Neural progenitor cell (in vitro differentiated cells): ENCODE measurements around the gene CCDC102A. TPM values are rescaled to one million over a fixed set of nuclear protein-coding genes. Genes with fewer than 3 reads are reported as not detected.
A peak's percentile ranks its signal among the peaks of the same experiment; 100 is the strongest.

Source experiments
- DNase-seq: peaks from one replicate; pipeline ENCODE4 v3.0.0-alpha.2; 2016; ENCODE audit warnings: low spot score
- H2AFZ ChIP-seq: fragments of 200-600 bp; sonication (generic); replicated peaks from 2 replicates; pipeline ENCODE4 v1.6.1; 2016; ENCODE audit warnings: antibody characterized with exemption
- H3F3A ChIP-seq: fragments of 200-600 bp; sonication (generic); 2 replicates; pipeline ENCODE4 v1.6.1; 2016; ENCODE audit warnings: antibody characterized with exemption, low read depth
- H3K27ac ChIP-seq: fragments of 200-600 bp; sonication (generic); 2 replicates; pipeline ENCODE4 v1.5.1; 2016; ENCODE audit warnings: mild to moderate bottlenecking
- H3K27me3 ChIP-seq: fragments of 200-600 bp; sonication (generic); 2 replicates; pipeline ENCODE4 v1.6.1; 2016; ENCODE audit warnings: mild to moderate bottlenecking, moderate library complexity
- H3K36me3 ChIP-seq: fragments of 200-600 bp; sonication (generic); 2 replicates; pipeline ENCODE4 v1.5.1; 2016
- H3K4me1 ChIP-seq: fragments of 200-600 bp; sonication (generic); 2 replicates; pipeline ENCODE4 v1.6.1; 2016; ENCODE audit warnings: mixed run types
- H3K4me2 ChIP-seq: fragments of 200-600 bp; sonication (generic); 2 replicates; pipeline ENCODE4 v1.6.1; 2016
- H3K4me3 ChIP-seq: fragments of 200-600 bp; sonication (generic); 2 replicates; pipeline ENCODE4 v1.5.1; 2016
- H3K79me2 ChIP-seq: fragments of 200-600 bp; sonication (generic); 2 replicates; pipeline ENCODE4 v1.6.1; 2016; ENCODE audit warnings: low read depth
- H3K9ac ChIP-seq: fragments of 200-600 bp; sonication (generic); 2 replicates; pipeline ENCODE4 v1.6.1; 2016
- H3K9me3 ChIP-seq: fragments of 200-600 bp; sonication (generic); 2 replicates; pipeline ENCODE4 v1.5.1; 2016; ENCODE audit warnings: low read depth
- H4K20me1 ChIP-seq: fragments of 200-600 bp; sonication (generic); 2 replicates; pipeline ENCODE4 v1.6.1; 2016; ENCODE audit warnings: low read depth
- H3K27ac Mint-ChIP-seq: 3 replicates; pipeline ENCODE4 v1.8.0; 2021; ENCODE audit warnings: mixed read lengths
- H3K27me3 Mint-ChIP-seq: 2 replicates; pipeline ENCODE4 v1.8.0; 2022; ENCODE audit warnings: low read depth, mild to moderate bottlenecking, inconsistent platforms, moderate library complexity, mixed read lengths; ENCODE audit not compliant: insufficient read depth
- H3K36me3 Mint-ChIP-seq: 3 replicates; pipeline ENCODE4 v1.8.0; 2021; ENCODE audit warnings: mixed read lengths
- H3K4me1 Mint-ChIP-seq: 3 replicates; pipeline ENCODE4 v1.8.0; 2021; ENCODE audit warnings: mixed read lengths
- H3K4me3 Mint-ChIP-seq: 3 replicates; pipeline ENCODE4 v1.8.0; 2021; ENCODE audit warnings: mild to moderate bottlenecking, moderate library complexity, mixed read lengths
- H3K9me3 Mint-ChIP-seq: 3 replicates; pipeline ENCODE4 v1.8.0; 2020; ENCODE audit warnings: mixed read lengths
- EZH2 ChIP-seq: fragments of 200-600 bp; sonication (generic); IDR thresholded peaks from 2 replicates; pipeline ENCODE4 v1.6.1; 2017; ENCODE audit warnings: antibody characterized with exemption, mild to moderate bottlenecking, moderate library complexity
- EZH2phosphoT487 ChIP-seq: fragments of 200-600 bp; sonication (generic); IDR thresholded peaks from 2 replicates; pipeline ENCODE4 v1.6.1; 2017; ENCODE audit warnings: antibody characterized with exemption
- total RNA-seq: library from RNA; depleted of rRNA; stranded (reverse); fragments of >200 nt; gene quantifications from 2 replicates; pipeline ENCODE4 v1.2.3, GENCODE V29; 2015; ENCODE audit warnings: low replicate concordance
- TF ChIP-seq, protein P1 (sequence below): fragments of 200-600 bp; sonication (generic); IDR thresholded peaks from 2 replicates; pipeline ENCODE4 v1.5.1; 2017; ENCODE audit warnings: antibody characterized with exemption, mild to moderate bottlenecking

Gene CCDC102A
- total RNA-seq, 1 donor from 2014 or later, result 3.9 TPM

DNA sequence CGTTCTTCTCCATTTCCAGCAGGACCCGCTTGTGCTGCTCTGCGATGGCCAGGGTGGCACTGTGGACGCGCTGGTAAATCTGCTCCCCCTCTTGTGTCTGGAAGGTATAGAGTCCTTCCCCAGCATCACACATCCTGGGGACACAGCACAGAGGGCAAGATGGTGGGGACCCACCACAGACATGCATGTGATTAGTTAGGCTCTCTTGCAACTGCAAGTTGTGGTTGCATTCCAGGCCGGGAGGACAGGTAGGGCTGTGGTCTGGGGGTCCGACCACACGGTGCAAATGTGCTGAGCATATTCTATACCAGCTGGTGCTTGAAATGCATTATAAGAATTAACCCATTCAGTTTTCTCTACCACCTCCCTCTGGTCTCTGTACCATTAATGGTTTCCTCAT, 62.5 kb downstream of the CCDC102A start:
- H3K9me3 Mint-ChIP-seq, result no peaks in the 10 kb centered on the region

DNA sequence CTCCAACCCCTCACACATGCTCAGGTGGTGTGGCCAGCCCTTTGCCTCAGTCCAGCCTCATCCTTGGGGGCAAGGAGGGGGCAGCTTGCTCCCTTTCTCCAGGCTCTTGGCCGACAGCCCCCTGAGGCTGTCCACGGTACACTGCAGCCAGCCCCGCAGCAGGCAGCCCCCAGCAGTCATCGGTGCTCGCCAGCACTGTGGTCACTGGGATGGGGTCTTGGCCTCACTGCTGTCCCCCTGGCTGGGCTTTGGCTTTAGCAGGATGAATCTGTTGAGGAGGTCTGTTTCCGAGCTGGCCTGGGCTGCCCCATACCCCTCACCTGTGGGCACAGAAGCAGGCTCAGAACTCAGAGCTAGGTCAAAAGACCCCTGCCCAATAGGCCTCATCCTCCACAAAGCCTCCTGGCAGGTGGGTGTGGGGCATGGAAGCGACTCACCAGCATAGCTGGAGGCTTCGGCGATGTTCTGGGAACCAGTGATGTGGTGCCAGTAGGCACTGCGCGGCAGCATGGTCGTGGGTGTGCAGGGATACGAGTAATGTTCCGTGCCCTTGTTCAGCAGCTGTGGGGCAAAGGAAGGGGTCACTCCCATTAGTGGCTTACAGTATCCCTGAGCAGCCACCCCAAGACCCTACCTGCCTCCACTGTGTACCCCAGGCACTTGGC, 63.1 kb downstream of the CCDC102A start:
- H3K4me3 Mint-ChIP-seq, result no peak overlapping the region
- peaks cover 18% of the 10 kb centered on the region for H3K36me3 Mint-ChIP-seq
- no peaks in the 10 kb centered on the region for H3K9me3 Mint-ChIP-seq
- no peak overlapping the region for H2AFZ ChIP-seq
- H3K27ac Mint-ChIP-seq, result no peak overlapping the region
- peaks cover 27% of the 10 kb centered on the region for H4K20me1 ChIP-seq
- peaks cover 4% of the 10 kb centered on the region for H3K27me3 Mint-ChIP-seq
- TF ChIP-seq EZH2 (no peak), EZH2phosphoT487 (no peak)
- TF ChIP-seq, protein P1, sequence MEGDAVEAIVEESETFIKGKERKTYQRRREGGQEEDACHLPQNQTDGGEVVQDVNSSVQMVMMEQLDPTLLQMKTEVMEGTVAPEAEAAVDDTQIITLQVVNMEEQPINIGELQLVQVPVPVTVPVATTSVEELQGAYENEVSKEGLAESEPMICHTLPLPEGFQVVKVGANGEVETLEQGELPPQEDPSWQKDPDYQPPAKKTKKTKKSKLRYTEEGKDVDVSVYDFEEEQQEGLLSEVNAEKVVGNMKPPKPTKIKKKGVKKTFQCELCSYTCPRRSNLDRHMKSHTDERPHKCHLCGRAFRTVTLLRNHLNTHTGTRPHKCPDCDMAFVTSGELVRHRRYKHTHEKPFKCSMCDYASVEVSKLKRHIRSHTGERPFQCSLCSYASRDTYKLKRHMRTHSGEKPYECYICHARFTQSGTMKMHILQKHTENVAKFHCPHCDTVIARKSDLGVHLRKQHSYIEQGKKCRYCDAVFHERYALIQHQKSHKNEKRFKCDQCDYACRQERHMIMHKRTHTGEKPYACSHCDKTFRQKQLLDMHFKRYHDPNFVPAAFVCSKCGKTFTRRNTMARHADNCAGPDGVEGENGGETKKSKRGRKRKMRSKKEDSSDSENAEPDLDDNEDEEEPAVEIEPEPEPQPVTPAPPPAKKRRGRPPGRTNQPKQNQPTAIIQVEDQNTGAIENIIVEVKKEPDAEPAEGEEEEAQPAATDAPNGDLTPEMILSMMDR, result no peak
- H3K36me3 ChIP-seq, result no peaks in the 10 kb centered on the region
- H3K4me2 ChIP-seq, result no peak overlapping the region
- H3K4me1 ChIP-seq, result peaks cover 28% of the 10 kb centered on the region
- no peak for DNase-seq
- H3K9ac ChIP-seq, result no peak overlapping the region
- H3K27ac ChIP-seq, result no peak overlapping the region
- no peaks in the 10 kb centered on the region for H3K79me2 ChIP-seq
- H3K4me3 ChIP-seq, result no peak overlapping the region
- no peaks in the 10 kb centered on the region for H3K27me3 ChIP-seq
- H3F3A ChIP-seq, result peaks cover 26% of the 10 kb centered on the region
- no peaks in the 10 kb centered on the region for H3K9me3 ChIP-seq
- H3K4me1 Mint-ChIP-seq, result peaks cover 21% of the 10 kb centered on the region

More for the DNA sequence above, 62.5 kb downstream of the CCDC102A start:
- DNase-seq, result no peak
- peaks cover 34% of the 10 kb centered on the region for H3K4me1 ChIP-seq
- no peak overlapping the region for H3K9ac ChIP-seq
- H3K36me3 Mint-ChIP-seq, result peaks cover 12% of the 10 kb centered on the region
- no peaks in the 10 kb centered on the region for H3K79me2 ChIP-seq
- no peaks in the 10 kb centered on the region for H3K36me3 ChIP-seq
- peaks cover 22% of the 10 kb centered on the region for H4K20me1 ChIP-seq
- no peaks in the 10 kb centered on the region for H3K9me3 ChIP-seq
- H3K27me3 ChIP-seq, result peaks cover 2% of the 10 kb centered on the region
- H3K4me1 Mint-ChIP-seq, result peaks cover 27% of the 10 kb centered on the region
- no peak overlapping the region for H3K27ac ChIP-seq
- H3K4me2 ChIP-seq, result no peak overlapping the region
- peaks cover 26% of the 10 kb centered on the region for H3F3A ChIP-seq
- peaks cover 7% of the 10 kb centered on the region for H3K27me3 Mint-ChIP-seq
- TF ChIP-seq, protein P1, result no peak
- TF ChIP-seq EZH2 (no peak), EZH2phosphoT487 (no peak)
- H3K4me3 Mint-ChIP-seq, result no peak overlapping the region
- H3K27ac Mint-ChIP-seq, result no peak overlapping the region
- no peak overlapping the region for H3K4me3 ChIP-seq
- H2AFZ ChIP-seq, result no peak overlapping the region

DNA sequence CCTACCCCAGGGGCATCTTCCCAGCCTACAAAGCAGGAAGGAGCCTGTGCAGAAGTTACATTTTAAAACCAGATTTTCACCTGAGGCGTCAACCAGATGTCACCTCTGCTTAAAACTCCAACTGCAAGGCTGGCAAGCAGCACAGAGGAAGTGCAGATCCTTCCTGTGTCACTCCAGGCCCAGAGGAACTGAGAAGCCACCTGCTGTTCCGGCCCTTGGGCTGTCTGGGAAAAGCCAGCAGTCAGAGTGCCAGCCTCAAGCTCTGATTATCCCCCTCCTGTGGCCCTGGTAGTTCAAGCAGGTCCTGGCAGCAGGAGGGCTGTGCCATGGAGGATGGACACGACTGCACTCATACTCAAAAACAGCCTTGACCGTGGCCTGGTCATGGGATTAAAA, 63.7 kb downstream of the CCDC102A start:
- H3F3A ChIP-seq, result peaks cover 22% of the 10 kb centered on the region
- TF ChIP-seq EZH2 (no peak), EZH2phosphoT487 (no peak)
- TF ChIP-seq, protein P1, result no peak
- H2AFZ ChIP-seq, result no peak overlapping the region
- no peak overlapping the region for H3K4me3 Mint-ChIP-seq
- peaks cover 14% of the 10 kb centered on the region for H3K4me1 Mint-ChIP-seq
- H3K4me2 ChIP-seq, result no peak overlapping the region
- no peak for DNase-seq
- H3K4me1 ChIP-seq, result peaks cover 22% of the 10 kb centered on the region
- H3K9ac ChIP-seq, result no peak overlapping the region
- peaks cover 31% of the 10 kb centered on the region for H4K20me1 ChIP-seq
- no peaks in the 10 kb centered on the region for H3K36me3 ChIP-seq
- peaks cover 4% of the 10 kb centered on the region for H3K27me3 Mint-ChIP-seq
- H3K27ac Mint-ChIP-seq, result no peak overlapping the region
- H3K4me3 ChIP-seq, result no peak overlapping the region
- H3K36me3 Mint-ChIP-seq, result peaks cover 20% of the 10 kb centered on the region
- no peaks in the 10 kb centered on the region for H3K79me2 ChIP-seq
- peak overlapping the region; percentile 41 for H3K27ac ChIP-seq
- no peaks in the 10 kb centered on the region for H3K9me3 ChIP-seq
- H3K9me3 Mint-ChIP-seq, result no peaks in the 10 kb centered on the region
- no peaks in the 10 kb centered on the region for H3K27me3 ChIP-seq
